HFF-Myc (cell line): ENCODE results near the gene SMG7.

ENCODE experiments used
- DNase-seq: peaks from one replicate; pipeline ENCODE4 v3.0.0-alpha.2; 2011; ENCODE audit warnings: low read depth; ENCODE audit errors: extremely low read depth
- H3K4me3 ChIP-seq: replicated peaks from 2 replicates; pipeline ENCODE4 v1.5.1; 2011; ENCODE audit warnings: low read depth, mild to moderate bottlenecking, control low read depth, low read length
- CTCF ChIP-seq: IDR thresholded peaks from 2 replicates; pipeline ENCODE4 v1.5.1; 2012; ENCODE audit warnings: mild to moderate bottlenecking, low read depth, low read length, control low read depth; ENCODE audit errors: missing control alignments

The SMG7 gene

DNA sequence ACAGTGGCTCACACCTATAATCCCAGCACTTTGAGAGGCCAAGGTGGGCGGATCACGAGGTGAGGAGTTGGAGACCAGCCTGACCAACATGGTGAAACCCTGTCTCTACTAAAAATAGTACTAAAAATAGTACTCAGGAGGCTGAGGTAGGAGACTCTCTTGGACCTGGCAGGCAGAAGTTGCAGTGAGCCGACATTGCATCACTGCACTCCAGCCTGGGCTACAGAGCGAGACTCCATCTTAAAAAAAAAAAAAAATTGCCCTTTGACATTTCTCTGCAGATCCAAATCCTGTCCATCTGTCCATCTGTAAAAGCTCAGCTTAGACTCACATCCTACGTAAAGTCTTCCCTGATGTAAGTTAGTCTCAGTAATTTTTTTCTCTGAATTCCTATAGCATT is 124.2 kb downstream of the SMG7 start:
- H3K4me3 ChIP-seq = no peak overlapping the region
- TF ChIP-seq CTCF = no peak
- no peak for DNase-seq

DNA sequence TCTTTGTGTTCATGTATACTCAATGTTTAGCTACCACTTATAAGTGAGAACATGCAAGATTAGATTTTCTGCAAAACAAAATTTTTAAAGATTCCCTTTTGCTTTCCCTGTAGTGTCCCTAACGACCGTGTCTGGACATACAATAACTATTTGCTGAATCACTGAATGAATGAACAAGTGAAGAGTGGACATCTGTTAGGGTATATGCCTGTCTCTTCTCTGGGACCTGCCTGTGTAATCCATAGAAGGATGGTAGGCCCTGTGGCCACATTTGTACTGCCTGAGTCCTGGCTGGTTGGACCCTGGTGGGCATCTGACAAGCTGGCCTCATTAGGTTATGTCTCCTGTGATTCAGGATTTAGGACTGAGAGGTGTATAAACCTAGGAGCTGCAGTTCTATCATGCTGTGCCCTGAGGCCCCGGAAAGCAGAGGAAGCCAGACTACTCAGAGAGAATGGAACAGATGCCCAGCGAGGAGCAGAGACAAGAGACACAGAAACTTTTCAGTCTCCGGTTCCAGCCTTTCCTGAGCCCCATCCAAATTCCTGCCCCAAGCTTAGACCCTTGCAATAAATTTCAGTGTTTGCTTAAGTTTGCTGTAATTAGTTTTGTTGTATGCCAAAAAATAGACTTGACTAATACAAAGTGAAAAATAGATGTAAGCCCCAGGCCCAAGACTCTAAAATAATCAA is 125.5 kb downstream of the SMG7 start:
- TF ChIP-seq CTCF = no peak
- no peak overlapping the region for H3K4me3 ChIP-seq
- DNase-seq = no peak

GRCh38 chr1:183598386-183598785 is 126.1 kb downstream of the SMG7 start:
- no peak for TF ChIP-seq CTCF
- DNase-seq = no peak
- H3K4me3 ChIP-seq = no peak overlapping the region

DNA sequence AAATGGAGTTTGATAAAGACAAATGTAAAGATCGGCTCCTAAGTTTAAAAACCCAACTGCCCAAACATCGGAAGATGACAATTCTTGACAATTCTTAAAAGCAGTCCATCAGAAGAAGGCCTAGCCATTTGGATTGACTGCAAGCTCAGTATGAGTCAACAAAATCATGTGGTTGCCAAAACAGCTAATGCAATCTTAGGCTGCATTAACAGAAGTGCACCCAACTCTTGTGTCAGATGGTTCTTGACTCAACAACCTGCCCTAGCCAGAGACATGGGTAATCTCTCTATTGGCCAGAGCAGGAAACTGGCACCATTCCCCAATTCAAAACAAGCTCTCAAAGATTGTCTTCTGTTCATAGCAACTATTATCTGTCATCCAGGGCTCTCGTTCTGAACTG is 127.8 kb downstream of the SMG7 start:
- H3K4me3 ChIP-seq = no peak overlapping the region
- no peak for DNase-seq
- TF ChIP-seq CTCF = no peak

DNA sequence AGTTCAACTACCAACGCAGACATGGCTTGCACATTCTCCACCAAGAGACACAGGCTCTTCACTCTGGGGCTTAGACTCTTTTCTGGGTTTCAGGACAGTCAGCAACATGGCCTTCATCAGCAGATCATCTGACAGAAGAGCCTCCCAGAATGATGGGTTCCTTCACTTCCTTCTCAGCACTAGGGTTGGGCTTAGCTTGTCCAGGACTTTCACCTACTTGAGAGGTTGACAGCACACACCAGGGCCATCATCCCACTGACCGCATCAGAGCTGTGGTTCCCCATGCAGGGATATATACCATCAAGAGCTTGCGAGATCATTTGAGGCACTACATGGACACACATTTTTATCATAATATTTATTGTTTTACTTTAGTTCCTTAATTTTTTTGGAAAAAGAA is 128.3 kb downstream of the SMG7 start:
- DNase-seq = no peak
- H3K4me3 ChIP-seq = no peak overlapping the region
- TF ChIP-seq CTCF = no peak

DNA sequence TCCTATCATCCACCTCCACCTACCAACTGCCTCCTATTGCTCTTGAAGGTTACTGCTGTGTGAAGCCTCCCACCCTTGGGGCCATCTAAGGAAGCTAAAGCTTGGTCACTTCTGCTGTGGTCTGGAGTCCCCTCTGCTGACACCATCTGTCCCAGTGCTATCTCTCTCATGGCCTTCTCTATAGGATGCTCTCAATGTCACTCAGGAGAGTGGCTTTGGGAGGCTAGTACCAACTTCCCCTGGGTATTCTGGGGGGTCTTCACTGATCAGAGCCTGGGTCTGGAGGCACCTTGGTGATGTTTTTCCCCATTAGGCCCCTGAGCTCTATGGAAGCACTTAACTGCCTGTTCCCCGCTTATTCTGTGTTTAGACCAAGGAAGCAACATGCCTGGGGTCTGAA is 130.2 kb downstream of the SMG7 start:
- H3K4me3 ChIP-seq = no peak overlapping the region
- DNase-seq = no peak
- no peak for TF ChIP-seq CTCF
